HG02763 (cell line): Measurements from ENCODE around the gene STRN3.
"Not testable (repeated sequence)": the region's sequence is repeated elsewhere in the genome, so short reads cannot be mapped to it uniquely, and the experiment has no call there.

Experiments
- ATAC-seq: cut with Tn5 transposase; IDR thresholded peaks from one replicate; pipeline ENCODE4 v1.9.1; 2021; ENCODE audit warnings: mild to moderate bottlenecking, moderate library complexity; ENCODE audit not compliant: unreplicated experiment

The STRN3 gene

GRCh38 chr14:31003284-31003683, 22.9 kb downstream of the STRN3 start:
- no peak for ATAC-seq

GRCh38 chr14:31001339-31001658, 24.9 kb downstream of the STRN3 start:
- no peak for ATAC-seq

GRCh38 chr14:31000629-31001338, 25.4 kb downstream of the STRN3 start:
- ATAC-seq, result no peak

GRCh38 chr14:30999038-30999773, 27.0 kb downstream of the STRN3 start:
- ATAC-seq, result no peak

- ATAC-seq, result no peak
Observed at GRCh38 chr14:30998100-30998706, 28.0 kb downstream of the STRN3 start.

- ATAC-seq, result no peak
Observed at GRCh38 chr14:30996892-30997659, 29.1 kb downstream of the STRN3 start.

GRCh38 chr14:30995689-30996088, 30.5 kb downstream of the STRN3 start:
- ATAC-seq, result no peak

GRCh38 chr14:30994681-30995620, 31.2 kb downstream of the STRN3 start:
- ATAC-seq, result no peak

GRCh38 chr14:30993071-30993470, 33.1 kb downstream of the STRN3 start:
- no peak for ATAC-seq

- ATAC-seq, result no peak
Observed at GRCh38 chr14:30991408-30991807, 34.8 kb downstream of the STRN3 start.

GRCh38 chr14:30990770-30991169, 35.4 kb downstream of the STRN3 start:
- no peak for ATAC-seq

- no peak for ATAC-seq
Observed at GRCh38 chr14:30988509-30988908, 37.7 kb downstream of the STRN3 start.

- no peak for ATAC-seq
Observed at GRCh38 chr14:30985796-30986195, 40.4 kb downstream of the STRN3 start.

GRCh38 chr14:30983858-30984257, 42.3 kb downstream of the STRN3 start:
- ATAC-seq, result no peak

- ATAC-seq, result no peak
Observed at GRCh38 chr14:30982533-30982932, 43.6 kb downstream of the STRN3 start.

- no peak for ATAC-seq
Observed at GRCh38 chr14:30980980-30981379, 45.2 kb downstream of the STRN3 start.

- ATAC-seq, result not testable (repeated sequence)
Observed at GRCh38 chr14:30980106-30980704, 46.0 kb downstream of the STRN3 start.

GRCh38 chr14:30977752-30978151, 48.4 kb downstream of the STRN3 start:
- no peak for ATAC-seq

- no peak for ATAC-seq
Observed at GRCh38 chr14:30974628-30975027, 51.6 kb downstream of the STRN3 start.
